HG02588 (cell line): ENCODE results near the gene RIPPLY1.
"Not testable (repeated sequence)": the region's sequence is repeated elsewhere in the genome, so short reads cannot be mapped to it uniquely, and the experiment has no call there.

Source experiments
- ATAC-seq: cut with Tn5 transposase; IDR thresholded peaks from one replicate; pipeline ENCODE4 v1.9.1; 2021; ENCODE audit warnings: mild to moderate bottlenecking, moderate library complexity; ENCODE audit not compliant: unreplicated experiment

Gene RIPPLY1

DNA sequence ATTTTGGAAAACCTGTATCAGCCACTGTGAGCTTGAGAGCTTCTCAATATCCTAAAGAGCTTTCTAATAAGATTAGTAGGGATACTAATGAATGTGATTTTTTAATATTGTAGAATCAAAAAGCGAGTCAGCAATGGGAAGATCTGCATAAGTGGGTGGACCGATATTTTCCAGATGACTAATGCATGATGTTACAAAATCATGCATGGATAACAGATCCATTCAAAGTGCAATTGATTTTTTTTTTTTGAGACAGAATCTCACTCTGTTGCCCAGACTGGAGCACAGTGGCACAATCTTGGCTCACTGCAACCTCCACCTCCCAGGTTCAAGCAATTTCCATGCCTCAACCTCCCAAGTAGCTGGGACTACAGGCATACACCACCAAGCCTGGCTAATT lies 9.7 kb upstream of the RIPPLY1 start:
- ATAC-seq, result no peak

DNA sequence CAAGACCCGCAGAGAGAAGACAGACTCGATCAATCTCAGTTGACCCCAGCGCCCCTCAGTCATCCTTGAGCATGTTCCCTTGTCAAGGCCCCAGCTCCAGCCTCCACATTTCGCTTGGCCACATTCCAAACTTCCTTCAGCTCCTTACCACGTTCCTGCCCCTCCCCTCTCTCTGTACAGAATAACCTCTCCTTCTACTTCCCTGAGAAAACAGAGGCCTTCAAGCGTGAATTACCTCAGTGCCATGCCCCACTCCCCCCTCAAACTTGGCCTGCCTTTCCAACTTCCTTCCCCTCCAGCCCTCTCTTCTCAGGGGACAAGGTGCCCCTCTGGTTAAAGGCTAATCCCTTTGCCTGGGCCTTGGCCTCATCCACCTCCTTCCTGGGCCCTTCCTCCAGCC lies 3.2 kb upstream of the RIPPLY1 start:
- no peak for ATAC-seq

DNA sequence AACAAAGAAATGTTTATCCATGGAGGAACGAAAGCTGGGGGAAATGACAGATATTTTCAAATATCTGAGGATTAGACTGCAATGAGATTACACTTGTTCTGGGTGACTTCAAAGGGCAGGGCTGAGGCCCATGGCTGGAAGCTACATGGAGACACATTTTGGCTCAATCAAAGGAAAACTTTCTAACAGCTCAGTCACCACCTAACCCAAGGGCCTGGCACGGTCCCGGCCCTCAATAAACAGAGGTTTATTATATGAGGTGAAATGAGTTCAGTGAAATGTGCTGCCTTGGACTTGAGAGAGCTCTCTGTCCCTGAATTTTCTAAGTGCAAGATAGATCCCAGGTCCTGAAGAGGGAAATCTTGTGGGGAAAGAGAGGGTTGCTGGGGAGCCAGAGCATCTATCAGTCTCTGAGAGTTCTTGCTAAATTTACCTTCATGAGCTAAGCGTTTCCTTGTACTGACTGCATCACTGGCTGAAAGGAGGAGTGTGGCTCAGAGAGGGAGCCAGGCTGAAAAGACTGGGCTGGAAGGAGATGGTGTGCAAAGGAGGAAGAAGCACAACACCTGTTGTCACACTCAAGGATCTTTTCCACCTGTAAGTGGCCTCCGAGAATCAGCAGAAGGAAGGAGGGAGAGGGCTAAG lies 2.0 kb upstream of the RIPPLY1 start:
- no peak for ATAC-seq

DNA sequence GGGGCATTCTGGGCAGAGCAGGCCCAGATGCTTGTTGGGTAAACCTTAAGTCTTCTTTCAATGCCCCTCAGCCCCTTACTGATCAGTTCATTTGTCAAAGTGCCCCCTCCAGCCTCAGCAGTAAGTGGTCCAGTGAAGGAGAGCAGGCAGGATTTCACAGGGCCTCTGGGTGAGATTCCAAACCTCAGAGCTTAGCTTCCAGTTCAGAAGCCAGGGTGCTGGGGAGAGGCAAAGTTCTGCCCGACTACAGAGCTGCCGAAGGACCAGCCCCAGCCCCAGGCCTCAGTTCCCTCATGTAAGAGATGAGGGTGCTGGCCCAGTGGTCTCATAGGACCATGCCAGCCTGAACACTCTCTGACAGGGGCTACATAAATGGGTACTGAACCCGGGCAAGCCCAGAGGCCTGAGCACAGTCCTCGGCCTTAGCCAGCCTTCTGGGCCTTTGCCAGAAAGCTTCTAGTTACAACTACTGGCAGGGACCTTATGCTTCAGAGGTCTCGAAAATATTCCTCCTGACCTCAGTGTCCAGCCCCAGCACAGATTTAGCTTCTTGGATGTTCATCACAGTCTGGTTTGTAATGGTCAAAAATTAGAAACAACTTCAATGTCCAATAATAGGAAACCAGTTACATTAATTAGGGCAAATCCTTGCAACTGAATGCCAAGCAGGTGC lies 851 bp upstream of the RIPPLY1 start:
- ATAC-seq, result no peak

DNA sequence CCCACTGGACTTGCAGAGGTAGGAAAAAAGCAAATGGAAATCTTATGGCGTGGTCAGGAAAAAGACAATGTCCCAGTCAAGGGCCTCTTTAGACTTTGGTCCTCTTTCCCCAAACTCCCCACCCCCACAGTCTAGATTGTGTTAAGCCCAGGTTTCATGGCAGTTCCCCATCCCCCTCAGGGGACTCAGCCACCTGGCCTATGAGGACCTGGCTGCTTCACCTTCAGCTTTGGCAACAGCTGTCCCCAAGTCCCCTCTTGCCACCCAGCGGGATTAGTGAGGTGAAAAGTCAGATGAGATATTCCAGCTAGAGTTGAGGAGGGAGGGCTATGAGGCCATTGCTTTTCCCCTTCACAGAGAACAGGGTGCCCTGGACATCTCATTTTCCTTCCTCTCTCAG lies 457 bp downstream of the RIPPLY1 start:
- ATAC-seq, result no peak

DNA sequence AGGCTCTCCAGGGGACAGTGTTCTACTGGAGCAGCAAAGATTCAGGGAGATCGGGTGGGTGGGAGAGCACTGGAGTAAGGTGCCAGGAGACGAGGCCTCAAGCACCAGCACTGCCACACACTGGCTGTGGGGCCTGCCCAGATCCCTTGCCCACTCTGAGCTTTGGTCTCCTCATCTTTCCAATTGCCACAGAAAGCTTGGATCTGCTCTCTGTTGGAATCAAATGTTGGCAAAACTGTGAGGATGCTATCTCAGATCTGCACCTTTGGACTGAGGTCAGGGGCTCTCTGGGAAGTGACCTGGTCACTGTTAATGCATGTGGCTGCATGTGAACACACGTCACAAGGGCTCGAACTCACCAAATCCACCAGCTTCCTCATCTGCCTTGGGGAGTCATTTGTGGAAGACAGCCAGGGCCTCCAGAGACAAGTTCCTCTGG lies 1.3 kb downstream of the RIPPLY1 start:
- ATAC-seq, result no peak

DNA sequence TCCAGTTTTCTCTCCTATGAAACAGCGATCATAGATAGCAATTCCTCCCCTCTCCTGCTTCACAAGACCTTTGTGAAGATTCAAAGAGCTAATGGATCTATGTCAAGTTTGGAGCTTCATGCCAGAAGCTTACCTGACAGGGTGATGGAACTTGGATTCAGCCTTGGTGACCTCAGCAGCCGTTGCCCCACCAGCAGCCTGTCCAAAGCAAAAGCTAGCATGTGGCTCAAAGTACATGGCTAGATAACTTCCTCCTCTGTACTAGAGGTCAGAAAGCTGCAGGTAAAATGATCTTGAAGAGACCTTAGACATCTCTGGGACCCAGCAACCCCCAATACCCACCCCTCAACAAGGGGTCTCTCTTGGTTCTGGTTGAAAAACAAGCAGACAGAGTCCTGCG lies 1.8 kb downstream of the RIPPLY1 start:
- no peak for ATAC-seq

DNA sequence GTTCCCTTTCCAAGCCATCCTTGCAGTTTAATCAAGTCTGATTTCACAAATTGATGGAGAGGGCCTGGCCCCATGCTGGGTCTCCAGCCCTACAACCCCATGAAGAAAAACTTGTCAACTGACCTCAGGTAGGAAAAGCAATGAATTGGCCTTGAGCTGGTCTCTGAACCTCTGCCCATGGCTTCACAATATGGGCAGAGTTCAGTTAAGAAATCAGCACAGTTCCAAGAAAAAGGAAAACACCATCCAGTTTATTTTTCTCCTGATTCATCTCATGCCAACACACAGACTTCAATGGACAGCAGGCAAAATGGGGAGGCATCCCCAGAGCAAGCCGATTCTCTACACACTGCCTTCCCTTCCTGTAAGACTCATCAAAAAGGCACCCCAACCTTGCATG lies 3.3 kb downstream of the RIPPLY1 start:
- no peak for ATAC-seq

DNA sequence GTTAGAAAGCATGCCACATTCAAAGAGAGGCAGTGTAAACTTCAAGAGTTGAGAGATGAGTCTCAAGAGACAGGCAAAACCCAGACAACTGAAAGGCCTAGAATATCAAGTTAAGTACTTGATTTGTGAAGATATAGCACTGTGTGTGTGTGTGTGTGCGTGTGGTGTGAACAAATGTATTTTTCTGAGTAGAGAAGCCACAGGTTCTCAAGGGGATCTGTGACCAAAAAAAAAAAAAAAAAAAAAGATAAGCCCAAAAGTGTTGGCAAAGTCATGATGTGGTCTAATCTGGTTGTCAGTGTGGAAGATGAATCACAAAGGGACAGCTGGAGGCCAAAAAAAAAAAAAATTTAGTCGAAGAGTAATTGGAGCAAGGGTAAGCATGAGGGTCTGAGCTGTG lies 3.9 kb downstream of the RIPPLY1 start:
- ATAC-seq, result no peak

DNA sequence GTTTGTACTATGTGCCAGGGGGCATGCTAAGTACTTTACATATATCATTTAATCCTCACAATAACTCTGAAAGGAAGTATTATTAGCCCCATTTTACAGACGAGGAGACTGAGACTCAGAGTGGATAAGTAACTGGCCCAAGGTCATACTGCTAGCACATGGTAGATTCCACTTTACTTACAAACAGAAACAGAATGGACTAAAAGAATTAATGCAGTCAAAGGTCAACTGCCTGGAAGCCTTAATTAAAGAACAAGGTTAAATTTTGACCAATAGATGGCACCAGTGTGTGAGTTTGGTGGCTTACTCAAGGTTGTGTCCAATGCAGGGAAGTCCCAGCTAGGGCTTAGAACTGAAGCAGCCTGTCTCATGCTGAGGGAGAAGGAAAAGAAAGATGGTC lies 4.7 kb downstream of the RIPPLY1 start:
- ATAC-seq, result peak; percentile 81

DNA sequence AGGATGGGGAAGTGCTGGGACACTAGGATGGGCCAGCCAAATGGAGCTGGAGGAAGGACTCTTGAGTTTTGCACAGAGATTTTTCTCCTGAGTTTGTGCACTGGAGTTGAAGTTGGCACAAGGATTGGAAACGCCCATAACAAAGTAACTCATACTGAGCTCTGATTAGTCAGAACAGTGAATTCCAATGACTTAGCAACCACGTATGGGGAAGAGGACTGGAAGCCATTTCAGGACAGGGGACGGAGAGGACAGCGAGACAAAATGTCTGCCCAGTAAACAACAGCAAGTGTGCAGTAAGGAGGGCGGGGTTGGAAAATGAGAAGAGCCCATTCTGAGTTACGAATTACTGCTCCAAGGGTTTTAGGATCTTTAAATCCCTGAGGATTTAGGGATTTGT lies 5.9 kb downstream of the RIPPLY1 start:
- no peak for ATAC-seq

DNA sequence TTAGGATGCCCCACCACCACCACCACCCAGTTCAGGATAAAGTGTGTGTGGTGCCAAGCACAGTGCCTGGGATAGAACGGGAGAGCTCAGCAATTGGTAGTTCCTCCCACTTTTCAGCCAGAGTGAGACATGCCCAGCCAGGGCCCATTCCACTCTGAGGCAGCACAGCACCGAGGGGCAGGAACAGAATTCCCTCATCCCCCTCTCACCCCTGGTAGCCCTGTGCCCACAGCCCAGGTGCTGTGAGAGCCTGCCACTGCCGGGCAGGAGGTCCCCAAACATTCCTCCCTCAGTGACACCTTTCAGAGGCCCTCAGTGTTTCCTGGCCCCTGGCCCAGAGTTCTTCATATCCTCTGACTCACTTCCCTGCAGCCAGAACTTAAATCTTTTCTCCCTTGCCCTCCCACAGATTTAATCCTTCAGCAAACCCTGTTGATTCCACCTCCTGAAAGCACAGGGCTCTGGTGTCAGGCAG lies 8.1 kb downstream of the RIPPLY1 start:
- ATAC-seq, result no peak

DNA sequence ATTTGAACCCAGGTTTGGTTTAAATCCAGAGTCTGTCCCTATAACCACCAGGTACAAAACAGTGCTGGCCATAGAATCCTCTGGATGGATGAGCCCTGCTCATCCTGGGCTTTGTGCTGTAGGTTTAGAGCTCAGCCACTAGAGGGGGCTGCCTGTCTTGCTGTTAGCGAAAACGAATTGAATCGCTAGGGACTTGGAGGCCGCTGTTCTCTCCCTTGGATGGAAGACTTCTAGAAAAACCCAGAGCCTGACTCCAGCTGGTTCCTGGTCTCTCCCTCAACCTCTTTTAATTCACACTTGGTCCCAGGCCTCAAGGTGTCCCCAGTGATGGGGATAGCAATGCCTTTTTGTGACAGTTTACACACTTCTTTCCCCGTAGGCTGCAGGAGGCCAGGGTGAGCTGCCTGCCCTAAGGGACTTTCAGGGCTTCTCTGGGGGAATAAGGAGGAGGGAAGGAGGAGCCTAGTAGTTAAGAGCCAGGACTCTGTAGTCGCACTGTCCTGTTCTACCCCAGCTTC lies 8.7 kb downstream of the RIPPLY1 start:
- ATAC-seq, result peak; percentile 54

DNA sequence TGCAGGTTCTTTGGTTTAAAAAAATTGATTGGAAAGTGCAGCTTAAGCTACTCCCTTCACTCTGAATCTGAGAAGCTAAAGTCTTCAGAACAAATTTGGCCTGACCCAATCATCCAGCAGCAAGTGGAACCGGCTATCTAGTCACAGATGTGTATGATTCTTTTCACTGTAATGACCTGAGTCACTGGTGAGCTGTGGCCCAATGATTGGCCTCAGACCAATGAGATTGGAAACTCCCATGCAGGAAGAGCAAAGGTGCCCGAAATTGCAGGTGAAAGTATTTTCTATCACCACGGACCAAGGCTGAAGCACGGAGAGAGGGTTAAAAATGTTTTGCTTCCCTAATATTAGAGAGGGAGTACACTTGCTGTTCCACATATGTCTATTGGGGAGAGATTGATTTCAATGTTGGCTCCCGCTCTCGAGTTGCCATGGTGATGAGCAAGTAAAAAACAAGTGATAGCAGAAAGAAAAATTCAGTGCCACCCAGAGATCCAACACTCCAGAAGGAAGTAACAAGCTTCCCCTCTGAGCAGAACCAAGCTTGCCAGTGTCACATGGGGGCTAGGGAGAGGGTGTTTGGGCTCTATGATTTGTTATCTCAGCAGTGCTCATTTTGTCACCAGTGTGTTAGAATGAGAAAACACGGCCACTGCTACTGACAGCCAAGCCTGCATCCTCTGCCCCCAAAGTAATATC lies 11.2 kb downstream of the RIPPLY1 start:
- ATAC-seq, result no peak

DNA sequence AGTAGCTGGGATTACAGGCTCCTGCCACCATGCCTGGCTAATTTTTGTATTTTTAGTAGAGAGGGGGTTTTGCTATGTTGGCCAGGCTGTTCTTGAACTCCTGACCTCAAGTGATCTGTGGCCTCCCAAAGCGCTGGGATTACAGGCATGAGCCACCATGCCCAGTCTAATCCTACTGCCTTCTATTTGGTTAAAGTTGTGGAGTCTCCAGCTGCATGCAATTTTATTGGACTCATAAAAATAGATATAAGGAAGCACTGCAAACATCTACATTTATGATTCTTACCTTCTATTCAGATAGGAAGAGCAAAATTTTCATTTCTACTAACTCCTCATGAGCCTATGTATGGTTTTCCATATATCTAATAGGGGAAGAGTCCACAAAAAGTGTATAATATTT lies 13.7 kb downstream of the RIPPLY1 start:
- ATAC-seq, result no peak

DNA sequence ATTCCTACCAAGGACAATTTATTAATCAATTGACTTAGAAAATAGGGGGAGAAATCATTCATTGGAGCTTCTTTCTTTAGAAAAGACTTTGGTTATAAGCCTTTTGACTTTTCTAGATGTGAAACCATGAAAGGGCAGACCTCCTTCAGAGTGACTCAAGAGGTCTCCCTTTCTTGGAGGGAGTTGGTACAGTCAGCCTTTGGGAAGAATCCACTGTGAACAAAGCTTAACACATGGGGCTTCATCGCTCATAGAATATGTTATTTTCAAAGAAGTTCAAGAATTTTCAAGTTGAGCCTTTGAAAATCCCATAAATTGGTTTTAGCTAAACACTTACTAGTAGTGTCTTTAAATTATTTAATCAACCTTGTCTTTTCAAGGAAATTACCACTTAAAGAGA lies 28.0 kb downstream of the RIPPLY1 start:
- ATAC-seq, result no peak

DNA sequence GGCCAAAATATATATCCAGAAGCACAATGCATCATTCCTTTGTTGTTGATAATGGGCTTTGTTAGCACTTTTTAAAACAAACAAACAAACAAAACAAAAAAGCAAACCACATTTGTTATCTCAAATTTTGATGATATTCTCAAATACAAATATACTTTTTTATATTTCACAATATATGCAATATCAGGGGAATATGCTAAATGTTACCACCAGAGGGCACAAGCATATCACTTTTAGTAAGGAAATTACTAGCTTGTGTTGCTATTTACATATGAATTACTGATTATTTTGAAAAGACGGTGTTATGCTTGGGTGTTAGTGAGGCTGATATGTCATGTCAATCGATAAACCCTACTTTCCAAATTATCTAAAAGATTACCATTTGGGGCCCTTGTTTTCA lies 29.1 kb downstream of the RIPPLY1 start:
- ATAC-seq, result no peak

DNA sequence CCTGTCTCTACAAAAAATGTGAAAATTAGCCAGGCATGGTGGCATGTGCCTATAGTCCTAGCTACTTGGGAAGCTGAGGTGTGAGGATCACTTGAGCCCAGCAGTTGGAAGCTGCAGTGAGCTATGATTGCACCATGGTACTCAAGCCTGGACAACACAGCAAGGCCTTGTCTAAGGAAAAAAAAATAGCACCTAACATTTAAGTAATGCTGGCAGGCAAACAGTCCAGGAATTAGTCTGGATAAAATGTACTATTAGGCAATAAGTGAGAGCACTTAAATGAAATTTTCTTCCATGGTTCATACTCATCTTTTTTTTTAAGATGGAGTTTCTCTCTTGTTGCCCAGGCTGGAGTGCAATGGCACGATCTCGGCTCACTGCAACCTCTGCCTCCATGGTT lies 30.3 kb downstream of the RIPPLY1 start:
- not testable (repeated sequence) for ATAC-seq

DNA sequence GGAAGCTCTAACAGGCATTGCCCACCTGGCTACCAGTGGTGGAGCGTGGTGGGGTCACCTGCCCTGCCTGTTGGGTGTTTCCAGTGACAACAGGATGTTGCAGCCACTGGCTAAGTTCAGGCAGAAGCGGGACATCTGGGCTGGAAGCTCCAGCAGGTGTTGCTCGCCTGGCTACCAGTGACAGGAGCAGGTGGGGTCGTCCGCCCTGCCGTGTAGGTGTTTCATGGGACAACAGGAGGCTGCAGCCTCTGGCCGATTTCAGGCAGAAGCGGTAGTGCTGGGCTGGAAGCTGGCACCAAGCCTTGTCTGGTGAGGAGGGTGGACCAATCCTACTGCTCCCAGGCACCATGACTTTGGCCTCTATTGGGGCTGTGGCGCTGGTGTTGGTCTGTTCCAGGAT lies 39.4 kb downstream of the RIPPLY1 start:
- ATAC-seq, result no peak

DNA sequence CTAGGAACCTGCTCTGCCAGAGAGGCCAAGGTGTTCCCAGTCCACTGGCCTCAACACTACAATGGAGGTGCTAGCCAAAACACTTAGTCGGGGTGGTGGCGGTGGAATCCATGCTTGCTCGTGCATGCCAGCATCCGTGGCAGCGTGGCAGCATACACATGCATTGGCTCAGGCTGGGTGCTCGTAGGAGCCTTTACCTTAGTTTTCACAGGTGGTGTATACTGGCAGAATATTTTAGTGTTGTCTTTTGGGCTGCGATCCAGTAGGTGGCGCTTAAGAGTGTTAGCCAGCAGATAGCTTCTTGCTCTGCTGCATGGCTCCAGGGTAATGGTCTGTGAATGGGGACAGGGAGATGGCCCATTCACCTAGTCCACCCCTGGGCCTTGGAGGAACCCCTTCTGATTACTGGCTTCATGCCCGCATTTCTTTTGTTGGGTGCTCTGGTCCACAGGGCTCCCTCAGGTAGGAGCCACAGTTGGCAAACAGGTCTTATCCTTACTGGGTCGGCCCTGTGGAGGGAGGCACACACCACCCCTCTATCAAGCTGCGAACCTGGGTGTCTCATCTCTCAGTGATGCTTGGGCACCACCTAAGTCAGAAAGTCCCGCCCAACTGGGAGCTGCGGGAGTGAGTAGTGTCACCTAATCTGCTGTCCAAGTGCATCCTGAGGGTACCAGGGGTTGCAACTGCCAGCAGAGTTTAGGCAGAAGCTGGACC lies 40.0 kb downstream of the RIPPLY1 start:
- no peak for ATAC-seq
